ENCODE results near the gene RSPH6A. TPM values are rescaled to one million over a fixed set of nuclear protein-coding genes. Genes with fewer than 3 reads are reported as not detected.
A peak's percentile ranks its signal among the peaks of the same experiment; 100 is the strongest.
"Not testable (repeated sequence)": the region's sequence is repeated elsewhere in the genome, so short reads cannot be mapped to it uniquely, and the experiment has no call there.

Gene RSPH6A
- total and polyA plus RNA-seq, 5 experiments from 2014 or later, result 0.36 to 0.57 TPM; not detected in 3

DNA sequence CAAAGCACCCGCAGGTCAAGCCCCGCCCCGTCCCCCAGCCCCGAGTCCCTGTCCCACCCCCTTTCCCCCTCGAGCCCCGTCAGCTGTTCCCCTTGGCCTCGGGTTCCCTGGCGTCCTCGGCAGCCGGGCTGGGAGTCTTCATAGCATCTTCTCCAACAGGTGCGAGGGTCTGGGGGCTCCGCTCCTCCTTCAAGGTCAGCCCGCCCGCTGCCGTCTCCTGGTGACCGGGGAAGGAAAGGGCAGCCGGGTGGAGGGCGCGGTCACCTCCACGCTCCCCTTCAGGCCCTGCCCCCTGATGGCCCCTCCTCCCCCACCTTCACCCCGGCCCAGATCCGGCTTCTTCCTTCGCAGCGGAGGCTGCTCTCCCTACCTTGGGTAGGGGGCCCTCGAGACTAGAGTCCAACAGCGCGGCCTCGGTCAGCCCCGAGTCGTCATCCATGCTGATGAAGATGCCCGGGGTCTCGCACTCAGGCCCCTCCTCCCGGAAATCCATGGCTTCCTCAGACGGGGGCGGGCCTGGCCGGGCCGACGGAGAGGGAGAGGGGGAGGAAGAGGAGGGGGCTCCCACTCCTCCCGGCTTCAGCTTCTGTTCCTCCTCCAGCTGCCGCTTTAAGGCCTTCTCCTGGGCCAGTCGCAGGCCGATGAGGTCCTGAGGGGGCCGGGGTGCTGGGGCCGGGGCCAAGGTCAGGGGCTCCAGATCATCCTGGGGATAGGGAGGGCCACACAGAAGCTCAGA, 541 bp upstream of the RSPH6A start:
- Mint-ChIP-seq H3K36me3 (peaks cover 0 to 8% (median 0%) of the 10 kb centered on the region in 3 donors), H3K27me3 (peaks cover 1 to 29% (median 18%) of the 10 kb centered on the region in 5 donors), H3K9me3 (no peaks in the 10 kb centered on the region), H3K4me3 (peak overlapping the region; percentile 4 to 72 (median 56)), H3K27ac (peak overlapping the region in 1 of 10 donors; percentile 65), H3K4me1 (peaks cover 0 to 11% (median 6%) of the 10 kb centered on the region in 4 donors)
- DNase-seq (peak in 2 of 10 donors; percentile 16 to 19), ATAC-seq (peak in 1 of 2 donors; percentile 24)
- POLR2A ChIA-PET, result interaction anchor here (0.7 to 2.6 kb wide), 6 partner anchors 7 to 118 kb away, joined by 3 to 16 read pairs (median 4); partner anchors contain the start of genes DMWD, IRF2BP1 and SIX5

DNA sequence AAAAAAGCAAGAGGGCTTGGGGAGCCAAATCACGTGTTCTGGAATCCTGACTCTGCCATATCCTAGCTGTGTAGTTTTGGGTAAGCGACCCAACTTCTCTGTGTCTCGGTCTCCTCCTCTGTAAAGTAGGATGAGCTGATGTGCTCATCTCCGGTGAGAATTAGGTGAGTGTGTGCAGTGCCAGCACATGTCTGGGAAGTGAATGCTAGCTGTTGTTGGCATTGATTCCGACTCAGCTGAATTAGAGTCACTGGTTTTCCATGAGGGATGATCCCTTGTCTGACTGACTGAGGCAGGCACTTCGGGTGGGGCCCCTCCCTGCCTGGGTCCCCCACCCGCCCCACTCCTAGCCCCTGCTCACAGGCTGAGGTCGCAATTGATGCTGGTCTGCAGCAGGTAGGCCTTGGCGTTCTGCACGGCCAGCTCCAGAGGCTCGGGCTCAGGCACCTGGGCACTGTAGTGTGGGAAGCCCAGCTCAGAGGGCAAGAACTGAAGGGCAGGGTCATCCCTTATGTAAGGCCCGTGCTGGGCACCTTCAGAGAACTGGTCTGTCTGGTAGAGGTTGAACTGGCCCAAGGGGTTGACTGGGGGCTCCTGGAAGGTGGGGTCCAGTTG, 835 bp downstream of the RSPH6A start:
- Mint-ChIP-seq H3K27ac (peak overlapping the region in 2 of 10 donors; percentile 18 to 22), H3K4me3 (peak overlapping the region in 4 of 10 donors; percentile 4 to 43 (median 32)), H3K4me1 (peaks cover 0 to 11% (median 8%) of the 10 kb centered on the region in 4 donors), H3K9me3 (no peaks in the 10 kb centered on the region), H3K36me3 (peaks cover 0 to 1% (median 0%) of the 10 kb centered on the region in 3 donors), H3K27me3 (peaks cover 5 to 43% (median 25%) of the 10 kb centered on the region in 5 donors)
- POLR2A ChIA-PET, result interaction anchor here (0.9 to 1.4 kb wide), 3 partner anchors 9 to 45 kb away, joined by 3 to 4 read pairs (median 3); partner anchors contain the start of gene SIX5
- no peak for ATAC-seq
- DNase-seq, result no peak

GRCh38 chr19:45812297-45812696, 2.8 kb downstream of the RSPH6A start:
- H3K27me3 Mint-ChIP-seq, result peaks cover 5 to 45% (median 26%) of the 10 kb centered on the region in 5 donors
- H3K27ac Mint-ChIP-seq, result peak overlapping the region in 1 of 10 donors; percentile 58
- H3K4me1 Mint-ChIP-seq, result peaks cover 0 to 11% (median 7%) of the 10 kb centered on the region in 4 donors
- ATAC-seq (no peak), DNase-seq (no peak)
- H3K9me3 Mint-ChIP-seq, result no peaks in the 10 kb centered on the region
- POLR2A ChIA-PET, result interaction anchor here (1.0 kb wide), 1 partner anchor 13 kb away, joined by 3 read pairs; no protein-coding TSS in a partner anchor
- H3K4me3 Mint-ChIP-seq, result no peak overlapping the region
- H3K36me3 Mint-ChIP-seq, result peaks cover 0 to 1% (median 0%) of the 10 kb centered on the region in 3 donors

DNA sequence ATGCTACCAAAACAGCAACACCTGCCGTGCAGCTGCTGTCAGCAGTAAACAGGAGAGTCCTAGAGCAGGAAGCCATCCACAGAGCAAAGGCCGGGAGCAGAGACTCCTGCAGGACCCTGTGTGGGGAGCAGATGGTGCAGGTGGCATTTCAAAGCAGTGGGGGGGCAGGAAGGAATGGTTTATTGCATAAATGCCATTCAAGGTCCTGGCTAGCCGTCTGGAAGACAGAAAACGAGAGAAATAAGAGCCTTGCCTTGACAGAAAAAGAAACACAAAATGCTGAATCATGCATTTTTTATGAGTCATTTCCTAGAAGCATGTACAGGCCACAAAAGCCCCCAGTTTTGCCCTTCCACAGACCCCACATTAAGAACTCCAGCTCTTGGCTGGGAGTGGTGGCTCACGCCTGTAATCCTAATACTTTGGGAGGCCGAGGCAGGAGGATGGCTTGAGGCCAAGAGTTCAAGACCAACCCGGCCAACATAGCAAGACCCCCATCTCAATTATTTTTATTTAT, 5.4 kb downstream of the RSPH6A start:
- ATAC-seq (no peak), DNase-seq (no peak)
- Mint-ChIP-seq H3K27me3 (peaks cover 5 to 45% (median 29%) of the 10 kb centered on the region in 5 donors), H3K27ac (no peak overlapping the region), H3K4me1 (peaks cover 0 to 5% (median 0%) of the 10 kb centered on the region in 4 donors), H3K4me3 (no peak overlapping the region), H3K9me3 (peaks cover 0 to 2% (median 0%) of the 10 kb centered on the region in 9 donors), H3K36me3 (peaks cover 0 to 1% (median 0%) of the 10 kb centered on the region in 3 donors)
- POLR2A ChIA-PET, result interaction anchor here (0.9 kb wide), 1 partner anchor 10 kb away, joined by 3 read pairs; no protein-coding TSS in a partner anchor

- peaks cover 5 to 33% (median 20%) of the 10 kb centered on the region in 5 donors for H3K27me3 Mint-ChIP-seq
- H3K36me3 Mint-ChIP-seq, result peaks cover 0 to 1% (median 0%) of the 10 kb centered on the region in 3 donors
- H3K4me1 Mint-ChIP-seq, result peaks cover 0 to 5% (median 0%) of the 10 kb centered on the region in 4 donors
- H3K9me3 Mint-ChIP-seq, result peaks cover 0 to 2% (median 0%) of the 10 kb centered on the region in 9 donors
- no peak overlapping the region for H3K4me3 Mint-ChIP-seq
- H3K27ac Mint-ChIP-seq, result no peak overlapping the region
- ATAC-seq, result no peak
- DNase-seq, result no peak
- POLR2A ChIA-PET, result interaction anchor here (0.6 to 0.7 kb wide), 2 partner anchors 10 to 54 kb away, joined by 3 to 5 read pairs; no protein-coding TSS in a partner anchor
These were observed 9.4 kb downstream of the RSPH6A start for GRCh38 chr19:45805719-45806118.

DNA sequence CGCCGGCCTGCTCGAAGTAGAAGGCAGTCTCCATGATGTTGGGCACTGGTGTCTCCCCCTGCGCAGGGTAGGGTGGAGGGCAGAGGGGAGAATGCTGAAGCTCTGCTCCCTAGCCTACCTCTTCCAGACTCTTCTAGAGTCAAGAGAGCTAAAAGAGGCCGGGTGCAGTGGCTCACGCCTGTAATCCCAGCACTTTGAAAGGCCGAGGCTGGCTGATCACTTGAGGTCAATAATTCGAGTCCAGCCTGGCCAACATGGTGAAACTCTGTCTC, 10.2 kb downstream of the RSPH6A start:
- H3K9me3 Mint-ChIP-seq, result peaks cover 0 to 2% (median 0%) of the 10 kb centered on the region in 9 donors
- peaks cover 0 to 5% (median 0%) of the 10 kb centered on the region in 4 donors for H3K4me1 Mint-ChIP-seq
- no peak overlapping the region for H3K4me3 Mint-ChIP-seq
- no peaks in the 10 kb centered on the region for H3K36me3 Mint-ChIP-seq
- DNase-seq, result no peak
- ATAC-seq, result no peak
- POLR2A ChIA-PET, result interaction anchor here (0.6 kb wide), 1 partner anchor 55 kb away, joined by 5 read pairs; no protein-coding TSS in a partner anchor
- H3K27ac Mint-ChIP-seq, result no peak overlapping the region
- peaks cover 3 to 33% (median 18%) of the 10 kb centered on the region in 5 donors for H3K27me3 Mint-ChIP-seq

DNA sequence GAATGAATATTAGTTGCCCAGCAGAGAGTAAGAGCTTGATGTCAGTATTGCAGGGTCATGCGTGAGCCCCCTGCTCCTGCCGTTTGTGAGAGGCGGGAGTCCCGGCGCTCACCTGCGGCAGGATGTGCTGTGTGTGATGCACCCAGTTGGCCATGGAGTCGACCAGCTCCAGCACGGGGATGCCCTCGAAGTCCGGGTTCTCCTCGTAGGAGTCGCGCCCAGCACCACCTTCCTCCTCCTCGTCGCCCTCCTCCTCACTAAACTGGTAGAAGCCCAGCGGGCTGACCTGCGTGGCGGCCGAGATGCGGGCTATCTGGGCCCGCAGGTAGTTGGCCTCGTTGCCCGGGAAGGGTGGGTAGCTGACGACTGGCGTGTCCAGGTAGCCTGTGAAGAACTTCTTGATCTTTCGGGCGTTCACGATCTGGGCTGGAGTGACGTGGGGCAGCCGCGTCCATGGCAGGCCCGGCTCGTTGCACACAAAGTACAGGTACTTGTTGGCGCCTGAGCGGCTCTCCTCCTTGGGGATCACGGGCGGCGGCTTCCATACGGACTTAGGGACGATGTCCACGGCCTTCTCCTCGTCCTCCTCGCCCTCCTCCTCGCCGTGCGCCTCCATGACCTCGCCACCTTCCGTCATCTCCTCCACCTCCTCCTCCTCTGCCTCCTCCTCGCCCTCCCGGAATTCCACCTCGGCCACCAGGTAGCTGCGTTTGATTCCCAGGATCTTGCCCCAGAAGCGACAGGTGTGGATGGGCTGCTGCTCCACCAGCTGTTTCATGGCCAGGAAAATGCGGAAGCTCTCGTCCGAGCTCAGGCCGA, 10.8 kb downstream of the RSPH6A start:
- no peak overlapping the region for H3K4me3 Mint-ChIP-seq
- POLR2A ChIA-PET, result no interaction called here
- H3K27me3 Mint-ChIP-seq, result peaks cover 1 to 30% (median 16%) of the 10 kb centered on the region in 5 donors

GRCh38 chr19:45801603-45802175, 13.4 kb downstream of the RSPH6A start:
- POLR2A ChIA-PET, result interaction anchor here (0.9 to 6.3 kb wide), 2 partner anchors 10 to 33 kb away, joined by 3 to 77 read pairs; partner anchors contain the start of gene SIX5
- Mint-ChIP-seq H3K4me3 (no peak overlapping the region), H3K27ac (no peak overlapping the region), H3K36me3 (no peaks in the 10 kb centered on the region), H3K9me3 (peaks cover 0 to 2% (median 0%) of the 10 kb centered on the region in 9 donors), H3K27me3 (peaks cover 9 to 47% (median 28%) of the 10 kb centered on the region in 5 donors), H3K4me1 (peaks cover 5 to 6% (median 5%) of the 10 kb centered on the region in 4 donors)
- ATAC-seq (no peak), DNase-seq (no peak)

More for the DNA sequence above, 10.8 kb downstream of the RSPH6A start:
- ATAC-seq, result no peak
- peaks cover 0 to 2% (median 0%) of the 10 kb centered on the region in 9 donors for H3K9me3 Mint-ChIP-seq
- peaks cover 0 to 2% (median 0%) of the 10 kb centered on the region in 4 donors for H3K4me1 Mint-ChIP-seq
- H3K27ac Mint-ChIP-seq, result no peak overlapping the region
- H3K36me3 Mint-ChIP-seq, result no peaks in the 10 kb centered on the region
- DNase-seq, result no peak

DNA sequence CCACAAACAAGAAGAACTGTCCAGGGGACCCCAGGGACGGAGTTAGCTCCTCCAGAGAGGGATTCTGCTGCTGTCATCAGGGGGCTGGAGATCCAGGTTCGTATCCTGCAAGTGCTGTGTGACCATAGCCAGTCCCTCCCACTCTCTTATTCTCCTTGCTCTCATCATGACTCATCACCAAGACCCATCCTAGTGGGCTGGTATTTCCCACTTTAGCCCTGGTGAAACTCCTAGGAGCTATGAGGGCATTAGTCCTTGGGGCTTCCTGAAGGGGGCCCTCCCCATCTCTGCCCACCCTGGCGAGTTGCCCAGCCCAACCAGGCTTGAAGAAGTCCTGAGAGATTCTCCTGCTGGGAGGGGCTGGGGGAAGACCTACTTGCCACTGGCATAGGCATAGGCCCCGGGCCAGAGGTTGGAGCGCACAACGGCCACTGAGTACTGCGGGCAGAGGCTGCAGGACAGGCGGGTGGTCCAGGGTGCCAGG, 15.0 kb downstream of the RSPH6A start:
- H3K9me3 Mint-ChIP-seq, result no peaks in the 10 kb centered on the region
- peaks cover 4 to 6% (median 5%) of the 10 kb centered on the region in 4 donors for H3K4me1 Mint-ChIP-seq
- ATAC-seq (no peak), DNase-seq (no peak)
- no peaks in the 10 kb centered on the region for H3K36me3 Mint-ChIP-seq
- H3K27me3 Mint-ChIP-seq, result peaks cover 11 to 60% (median 31%) of the 10 kb centered on the region in 5 donors
- no peak overlapping the region for H3K4me3 Mint-ChIP-seq
- H3K27ac Mint-ChIP-seq, result no peak overlapping the region
- POLR2A ChIA-PET, result interaction anchor here (1.2 to 6.3 kb wide), 5 partner anchors 16 to 31 kb away, joined by 3 to 77 read pairs (median 6); partner anchors contain the start of gene SIX5

DNA sequence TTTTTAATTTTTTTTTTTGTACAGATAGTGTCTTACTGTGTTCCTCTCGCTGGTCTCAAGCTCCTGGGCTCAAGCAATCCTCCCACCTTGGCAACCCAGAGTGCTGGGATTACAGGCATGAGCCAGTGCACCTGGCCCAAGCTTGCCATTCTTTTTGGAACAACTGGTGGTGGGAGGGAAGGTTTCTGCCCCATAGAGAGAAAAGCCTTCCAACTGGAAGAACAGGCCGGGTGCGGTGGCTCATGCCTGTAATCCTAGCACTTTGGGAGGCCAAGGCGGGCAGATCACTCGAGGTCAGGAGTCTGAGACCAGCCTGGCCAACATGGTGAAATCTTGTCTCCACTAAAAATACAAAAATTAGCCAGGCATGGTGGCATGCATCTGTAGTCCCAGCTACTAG, 15.6 kb downstream of the RSPH6A start:
- not testable (repeated sequence) for H3K4me1 Mint-ChIP-seq, H3K27ac Mint-ChIP-seq, H3K9me3 Mint-ChIP-seq, ATAC-seq, H3K36me3 Mint-ChIP-seq, DNase-seq, H3K4me3 Mint-ChIP-seq
- H3K27me3 Mint-ChIP-seq, result peaks cover 15 to 65% (median 35%) of the 10 kb centered on the region in 5 donors
- POLR2A ChIA-PET, result interaction anchor here (0.7 to 6.3 kb wide), 5 partner anchors 17 to 884 kb away, joined by 3 to 77 read pairs (median 6); partner anchors contain the start of gene SIX5

DNA sequence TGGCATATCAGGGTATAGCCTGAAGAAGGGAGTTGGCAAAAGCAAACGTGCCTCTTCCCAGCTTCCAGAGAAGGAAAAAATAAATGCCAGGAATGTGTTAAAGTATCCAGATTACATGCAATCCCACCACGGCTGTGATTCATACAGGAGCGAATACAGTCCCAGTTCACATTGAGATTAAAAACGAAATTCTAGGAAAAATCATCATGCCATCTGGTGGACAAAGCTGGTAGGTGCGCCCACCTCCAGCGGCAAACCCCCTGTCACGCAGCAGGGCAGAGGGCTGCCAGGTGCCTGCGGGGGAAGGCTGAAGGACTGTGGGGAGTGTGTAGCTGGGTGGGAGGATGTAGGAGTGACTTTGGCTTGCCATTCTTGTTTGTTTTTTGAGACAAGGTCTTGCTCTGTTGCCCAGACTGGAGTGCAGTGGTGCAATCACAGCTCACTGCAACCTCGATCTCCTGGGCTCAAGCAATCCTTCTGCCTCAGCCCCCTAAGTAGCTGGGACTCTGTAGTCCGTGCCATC, 16.1 kb downstream of the RSPH6A start:
- no peak overlapping the region for H3K4me3 Mint-ChIP-seq
- POLR2A ChIA-PET, result interaction anchor here (0.7 to 6.3 kb wide), 6 partner anchors 18 to 884 kb away, joined by 3 to 77 read pairs (median 6); partner anchors contain the start of gene SIX5

More for the DNA sequence above, 16.1 kb downstream of the RSPH6A start:
- peaks cover 15 to 70% (median 35%) of the 10 kb centered on the region in 5 donors for H3K27me3 Mint-ChIP-seq
- ATAC-seq (peak; percentile 96 to 97), DNase-seq (peak; percentile 40 to 76 (median 61))
- H3K4me1 Mint-ChIP-seq, result peaks cover 7 to 10% (median 8%) of the 10 kb centered on the region in 4 donors
- H3K27ac Mint-ChIP-seq, result peak overlapping the region in 2 of 10 donors; percentile 10 to 12
- no peaks in the 10 kb centered on the region for H3K9me3 Mint-ChIP-seq
- H3K36me3 Mint-ChIP-seq, result no peaks in the 10 kb centered on the region
